Measurements from ENCODE around the gene SMG6.

Gene SMG6

GRCh38 chr17:2235265-2235664, 68.3 kb downstream of the SMG6 start:
- no peak for DNase-seq (ENCODE audit: low read depth, low spot score)

GRCh38 chr17:2233441-2233947, 70.1 kb downstream of the SMG6 start:
- no peak for DNase-seq (ENCODE audit: low read depth, low spot score)

- DNase-seq (ENCODE audit: low read depth, low spot score): no peak
Observed at GRCh38 chr17:2232244-2232638, 71.3 kb downstream of the SMG6 start.

- DNase-seq (ENCODE audit: low read depth, low spot score): no peak
Observed at GRCh38 chr17:2230877-2231276, 72.7 kb downstream of the SMG6 start.

GRCh38 chr17:2227025-2227699, 76.4 kb downstream of the SMG6 start:
- DNase-seq (ENCODE audit: low read depth, low spot score): no peak

GRCh38 chr17:2223617-2223927, 80.0 kb downstream of the SMG6 start:
- DNase-seq (ENCODE audit: low read depth, low spot score): no peak

- DNase-seq (ENCODE audit: low read depth, low spot score): no peak
Observed at GRCh38 chr17:2222901-2223616, 80.5 kb downstream of the SMG6 start.

GRCh38 chr17:2222301-2222700, 81.3 kb downstream of the SMG6 start:
- DNase-seq (ENCODE audit: low read depth, low spot score): no peak

- no peak for DNase-seq (ENCODE audit: low read depth, low spot score)
Observed at GRCh38 chr17:2218426-2218825, 85.2 kb downstream of the SMG6 start.

- DNase-seq (ENCODE audit: low read depth, low spot score): peak; percentile 24
Observed at GRCh38 chr17:2215616-2216364, 87.8 kb downstream of the SMG6 start.

GRCh38 chr17:2214929-2215615, 88.5 kb downstream of the SMG6 start:
- no peak for DNase-seq (ENCODE audit: low read depth, low spot score)

GRCh38 chr17:2214047-2214928, 89.3 kb downstream of the SMG6 start:
- DNase-seq (ENCODE audit: low read depth, low spot score): no peak

- DNase-seq (ENCODE audit: low read depth, low spot score): no peak
Observed at GRCh38 chr17:2213291-2213960, 90.2 kb downstream of the SMG6 start.

- DNase-seq (ENCODE audit: low read depth, low spot score): no peak
Observed at GRCh38 chr17:2212400-2212981, 91.1 kb downstream of the SMG6 start.

GRCh38 chr17:2211661-2212399, 91.8 kb downstream of the SMG6 start:
- no peak for DNase-seq (ENCODE audit: low read depth, low spot score)

GRCh38 chr17:2210726-2211125, 92.9 kb downstream of the SMG6 start:
- DNase-seq (ENCODE audit: low read depth, low spot score): no peak

- no peak for DNase-seq (ENCODE audit: low read depth, low spot score)
Observed at GRCh38 chr17:2207815-2208515, 95.6 kb downstream of the SMG6 start.

- no peak for DNase-seq (ENCODE audit: low read depth, low spot score)
Observed at GRCh38 chr17:2204393-2204792, 99.2 kb downstream of the SMG6 start.

GRCh38 chr17:2203818-2204217, 99.8 kb downstream of the SMG6 start:
- DNase-seq (ENCODE audit: low read depth, low spot score): no peak

Data from activated naive CD8-positive, alpha-beta T cell treated with anti-CD3 and anti-CD28 coated beads, Interleukin-2, amount 50 U/mL, for 16 hours (primary cell).